Esophagus muscularis mucosa (tissue), 4 donors: Measurements from ENCODE around the gene TPO.

Experiments used
- CTCF ChIP-seq, 3 experiments: fragments of 200-600 bp in 2 of 3; fragments of 450-650 bp in 1 of 3; sonication (generic) in 2 of 3; IDR thresholded peaks; one replicate each; pipeline ENCODE4 v1.5.1; 2017 to 2019; ENCODE audit warnings: antibody characterized with exemption in 3 of 3, mild to moderate bottlenecking in 2 of 3, moderate library complexity in 1 of 3
- EP300 ChIP-seq: sonication (generic); formaldehyde crosslinking; IDR thresholded peaks from one replicate; pipeline ENCODE4 v1.6.1; 2017; ENCODE audit warnings: antibody characterized with exemption
- POLR2A ChIP-seq: fragments of 450-650 bp; IDR thresholded peaks from one replicate; pipeline ENCODE4 v1.6.1; 2017; ENCODE audit warnings: antibody characterized with exemption, moderate library complexity, mild to moderate bottlenecking, low read depth
- POLR2AphosphoS5 ChIP-seq, 2 donors: sonication (generic); formaldehyde crosslinking; IDR thresholded peaks; one replicate each; pipeline ENCODE4 v1.6.1; 2017; ENCODE audit warnings: antibody characterized with exemption in 2 of 2

DNA sequence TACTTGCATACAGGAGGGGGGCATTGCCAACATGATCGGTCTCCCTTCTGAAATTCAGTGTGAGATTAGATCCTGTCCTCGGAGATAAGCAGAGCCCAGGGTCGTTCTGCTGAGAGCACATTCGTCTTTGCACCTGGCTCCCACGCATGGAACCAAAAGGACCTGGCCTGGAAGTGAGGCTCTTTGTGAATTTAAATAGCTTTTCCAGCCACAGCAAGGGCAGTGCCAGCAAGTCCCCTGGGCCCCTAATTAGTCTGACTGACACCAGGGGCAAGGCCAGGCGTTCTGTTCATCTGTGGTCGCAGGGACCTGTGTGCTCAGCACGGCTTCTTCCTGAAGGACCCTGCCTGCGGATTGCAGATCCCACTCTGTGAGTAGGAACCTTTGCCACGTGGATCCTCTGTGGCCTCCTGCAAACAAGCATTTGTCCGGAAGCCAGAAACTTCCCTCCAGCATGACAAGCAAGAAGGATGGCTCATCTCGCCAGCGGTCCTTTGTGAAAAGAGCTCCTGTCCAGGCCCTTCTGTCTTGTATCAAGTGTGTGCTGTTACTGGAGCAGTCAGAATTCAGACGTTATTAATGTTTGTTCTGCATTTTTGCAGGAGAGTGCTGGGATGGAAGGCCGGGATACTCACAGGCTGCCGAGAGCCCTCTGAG lies 128.7 kb downstream of the TPO start:
- TF ChIP-seq CTCF (IDR thresholded peaks at IDR 0.05) (no peak), EP300 (no peak), POLR2AphosphoS5 (IDR thresholded peaks at IDR 0.05) (no peak), POLR2A (no peak)
